HepG2 (cell line): ENCODE measurements around the gene ZNF106. TPM values are rescaled to one million over a fixed set of nuclear protein-coding genes. Genes with fewer than 3 reads are reported as not detected.

ENCODE experiments used
- ATAC-seq: fragments of 200-7000 bp; cut with Tn5 transposase; 3 replicates; pipeline ENCODE4 v1.9.1; 2020; ENCODE audit warnings: mild to moderate bottlenecking, moderate library complexity
- BruUV-seq: library from RNA; stranded (reverse); fragments of 400-500 nt; replicated peaks from 2 replicates; lab custom pipeline; 2021; lab: Mats Ljungman, UMichigan
- CTCF ChIA-PET: fragments of 300-600 bp; formaldehyde crosslinking; extraction: SDS; loops from one replicate; lab custom pipeline; 2021; ENCODE audit warnings: low total read pairs, inconsistent platforms, low intra/inter-chr PET ratio; lab: Yijun Ruan, JAX
- POLR2A ChIA-PET: fragments of 350-600 bp; sonication (Branson Sonifier 250); formaldehyde crosslinking; loops from one replicate; lab custom pipeline; 2020; ENCODE audit warnings: antibody characterized with exemption, inconsistent platforms; lab: Yijun Ruan, JAX
- DNase-seq: peaks from one replicate; pipeline ENCODE4 v3.0.0-alpha.2; 2015; ENCODE audit warnings: low spot score
- FAIRE-seq: peaks from 3 replicates; lab custom pipeline; 2011; peaks lifted over from hg19 to GRCh38; lab: Jason Lieb, UNC
- H2AFZ ChIP-seq: one replicate; pipeline ENCODE4 v1.6.1; 2011; ENCODE audit warnings: low read length, inconsistent platforms
- H3K27ac ChIP-seq: fragments of 300-600 bp; 3 replicates; pipeline ENCODE4 v1.8.0; 2011; ENCODE audit warnings: mixed run types, mild to moderate bottlenecking, mixed read lengths, low read length, inconsistent platforms; ENCODE audit not compliant: insufficient read depth; ENCODE audit errors: extremely low read length
- H3K27me3 ChIP-seq, 2 experiments: fragments of 200-600 bp in 1 of 2; 2 replicates in 1 of 2; 3 replicates in 1 of 2; pipeline versions ENCODE4 v1.6.0 to v1.8.0; 2011; ENCODE audit warnings: low read length in 2 of 2, mild to moderate bottlenecking in 2 of 2, moderate library complexity in 2 of 2, inconsistent platforms in 1 of 2; ENCODE audit not compliant: insufficient read depth in 2 of 2, control insufficient read depth in 1 of 2
- H3K36me3 ChIP-seq, 2 experiments: fragments of 200-600 bp in 1 of 2; replicated peaks in 1 of 2; 2 replicates in 1 of 2; 3 replicates in 1 of 2; pipeline versions ENCODE4 v1.5.1 to v1.8.0; 2011; ENCODE audit warnings: low read length in 2 of 2, inconsistent platforms in 1 of 2; ENCODE audit not compliant: insufficient read depth in 2 of 2, control insufficient read depth in 1 of 2
- H3K4me1 ChIP-seq: 2 replicates; pipeline ENCODE4 v1.5.1; 2012; ENCODE audit warnings: low read length, inconsistent platforms; ENCODE audit not compliant: insufficient read depth
- H3K4me2 ChIP-seq: 2 replicates; pipeline ENCODE4 v1.6.0; 2011; ENCODE audit warnings: low read depth, low read length, inconsistent platforms
- H3K4me3 ChIP-seq, 3 experiments: fragments of 200-600 bp in 1 of 3; sonication (generic), shearing (Covaris generic) in 1 of 3; replicated peaks in 1 of 3; 2 replicates each; pipeline ENCODE4 v1.5.1; 2011 to 2016; ENCODE audit warnings: low read length in 3 of 3, inconsistent platforms in 2 of 3, low read depth in 2 of 3, mild to moderate bottlenecking in 2 of 3, control low read depth in 1 of 3, mixed read lengths in 1 of 3; ENCODE audit not compliant: insufficient read depth in 1 of 3
- H3K79me2 ChIP-seq: one replicate; pipeline ENCODE4 v1.6.1; 2011; ENCODE audit warnings: low read length, inconsistent platforms; ENCODE audit not compliant: insufficient read depth
- H3K9ac ChIP-seq: 2 replicates; pipeline ENCODE4 v1.6.0; 2011; ENCODE audit warnings: mild to moderate bottlenecking, low read depth, low read length, inconsistent platforms; ENCODE audit not compliant: insufficient read depth
- H3K9me3 ChIP-seq: 2 replicates; pipeline ENCODE4 v1.5.1; 2012; ENCODE audit warnings: mild to moderate bottlenecking, low read length
- H4K20me1 ChIP-seq: 2 replicates; pipeline ENCODE4 v1.6.0; 2011; ENCODE audit warnings: inconsistent platforms, mild to moderate bottlenecking, low read length, moderate library complexity; ENCODE audit not compliant: insufficient read depth
- KLF9 ChIP-seq: IDR thresholded peaks from 2 replicates; pipeline ENCODE4 v1.6.1; 2016; ENCODE audit warnings: low read depth
- SMC3 ChIP-seq: IDR thresholded peaks from 2 replicates; pipeline ENCODE4 v1.6.1; 2011; ENCODE audit warnings: low read length, improper control_type of control experiment
- ZNF235 ChIP-seq: sonication (generic); formaldehyde crosslinking; IDR thresholded peaks from 2 replicates; pipeline ENCODE4 v1.8.1; 2023; ENCODE audit warnings: mild to moderate bottlenecking, missing genetic modification reagents, borderline replicate concordance
- ZNF34 ChIP-seq: sonication (generic); formaldehyde crosslinking; IDR thresholded peaks from 2 replicates; pipeline ENCODE4 v1.4.0; 2020; ENCODE audit warnings: mild to moderate bottlenecking, missing genetic modification reagents, borderline replicate concordance
- ZNF672 ChIP-seq: sonication (generic); formaldehyde crosslinking; IDR thresholded peaks from 2 replicates; pipeline ENCODE4 v1.8.1; 2022; ENCODE audit warnings: missing genetic modification reagents
- WGBS: methylation state at CpG from one replicate; pipeline ENCODE4 v1.1.6; 2017; ENCODE audit warnings: low lambda C conversion rate; 5-methylcytosine and 5-hydroxymethylcytosine counted together
- in situ Hi-C: cut with HindIII; loops from 2 replicates; pipeline ENCODE4 v1.10.0; 2017; ENCODE audit warnings: low pct_unique_long_range_greater_than_20kb; ENCODE audit not compliant: extremely low pct_ligation_motif_present
- intact Hi-C: fragments of 100-400 bp; cut with micrococcal nuclease; formaldehyde crosslinking; loops from one replicate; pipeline ENCODE4 v1.10.0; 2022; ENCODE audit not compliant: unreplicated experiment
- polyA plus RNA-seq, 8 experiments: library from polyadenylated mRNA; depleted of rRNA in 3 of 8; stranded (reverse) in 7 of 8; unstranded in 1 of 8; fragments of >200 nt; fragmentation: Illumina TruSeq in 4 of 8; extraction: Trizol in 4 of 8; gene quantifications; 2 replicates each; pipeline versions ENCODE4 v1.2.1 to v1.2.3, GENCODE V29; 2011 to 2016; ENCODE audit warnings: low read depth in 4 of 8, missing spikeins in 1 of 8, mixed read lengths in 1 of 8; ENCODE audit not compliant: insufficient read depth in 1 of 8
- total RNA-seq, 5 experiments: library from RNA; depleted of rRNA; stranded (reverse); fragments of >200 nt; fragmentation: Illumina TruSeq; extraction: Trizol; gene quantifications; 2 replicates each; pipeline ENCODE4 v1.2.3, GENCODE V29; 2016; ENCODE audit warnings: low read depth in 1 of 5
- TF ChIP-seq, protein P1 (sequence below): sonication (generic); formaldehyde crosslinking; IDR thresholded peaks from 2 replicates; pipeline ENCODE4 v1.4.0; 2020; ENCODE audit warnings: low read depth, mild to moderate bottlenecking, missing genetic modification reagents
- TF ChIP-seq, protein P2 (sequence below): conservative IDR thresholded peaks from 2 replicates; pipeline ENCODE4 v1.6.1; 2018; ENCODE audit warnings: missing genetic modification reagents
- TF ChIP-seq, protein P3 (sequence below): sonication (generic); formaldehyde crosslinking; IDR thresholded peaks from 2 replicates; pipeline ENCODE4 v1.5.0; 2020; ENCODE audit warnings: missing genetic modification reagents
- TF ChIP-seq, protein P4 (sequence below): sonication (generic); formaldehyde crosslinking; IDR thresholded peaks from 2 replicates; pipeline ENCODE4 v1.4.0; 2020; ENCODE audit warnings: mild to moderate bottlenecking, missing genetic modification reagents
- TF ChIP-seq, protein P5 (sequence below): sonication (generic); formaldehyde crosslinking; IDR thresholded peaks from 2 replicates; pipeline ENCODE4 v1.5.1; 2020; ENCODE audit warnings: mild to moderate bottlenecking, missing genetic modification reagents, borderline replicate concordance

The ZNF106 gene
- total and polyA plus RNA-seq, 2 of the 13 experiments (the other 11 are each of a cell fraction or from before 2014, with no cell fraction given), result 12.5 to 35.1 TPM

DNA sequence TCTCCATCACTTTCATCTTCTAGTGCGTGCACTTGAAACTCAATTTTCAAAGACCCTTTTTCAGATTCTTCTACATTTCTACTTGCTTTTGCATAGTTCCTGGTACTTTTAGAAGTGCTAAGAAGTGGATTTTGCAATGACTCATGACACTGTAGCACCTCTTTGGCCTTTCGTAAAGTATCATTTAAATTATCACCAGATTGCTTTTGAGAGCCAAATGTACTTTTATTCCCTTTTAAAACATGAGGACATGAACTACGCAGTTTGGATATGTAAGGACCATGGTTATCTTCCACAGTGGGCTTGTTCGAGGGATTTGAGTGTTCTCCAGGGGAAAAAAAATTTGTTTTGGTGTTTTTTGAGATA lies 40.5 kb downstream of the ZNF106 start:
- BruUV-seq, result TSS peak; percentile 55
- TF ChIP-seq ZNF34 (CRISPR knock-in tag) (no peak), SMC3 (no peak), ZNF672 (CRISPR knock-in tag) (no peak), ZNF235 (no peak), KLF9 (CRISPR knock-in tag) (no peak)
- TF ChIP-seq, protein P1, sequence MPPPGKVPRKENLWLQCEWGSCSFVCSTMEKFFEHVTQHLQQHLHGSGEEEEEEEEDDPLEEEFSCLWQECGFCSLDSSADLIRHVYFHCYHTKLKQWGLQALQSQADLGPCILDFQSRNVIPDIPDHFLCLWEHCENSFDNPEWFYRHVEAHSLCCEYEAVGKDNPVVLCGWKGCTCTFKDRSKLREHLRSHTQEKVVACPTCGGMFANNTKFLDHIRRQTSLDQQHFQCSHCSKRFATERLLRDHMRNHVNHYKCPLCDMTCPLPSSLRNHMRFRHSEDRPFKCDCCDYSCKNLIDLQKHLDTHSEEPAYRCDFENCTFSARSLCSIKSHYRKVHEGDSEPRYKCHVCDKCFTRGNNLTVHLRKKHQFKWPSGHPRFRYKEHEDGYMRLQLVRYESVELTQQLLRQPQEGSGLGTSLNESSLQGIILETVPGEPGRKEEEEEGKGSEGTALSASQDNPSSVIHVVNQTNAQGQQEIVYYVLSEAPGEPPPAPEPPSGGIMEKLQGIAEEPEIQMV (CRISPR knock-in tag), result no peak
- TF ChIP-seq, protein P2, sequence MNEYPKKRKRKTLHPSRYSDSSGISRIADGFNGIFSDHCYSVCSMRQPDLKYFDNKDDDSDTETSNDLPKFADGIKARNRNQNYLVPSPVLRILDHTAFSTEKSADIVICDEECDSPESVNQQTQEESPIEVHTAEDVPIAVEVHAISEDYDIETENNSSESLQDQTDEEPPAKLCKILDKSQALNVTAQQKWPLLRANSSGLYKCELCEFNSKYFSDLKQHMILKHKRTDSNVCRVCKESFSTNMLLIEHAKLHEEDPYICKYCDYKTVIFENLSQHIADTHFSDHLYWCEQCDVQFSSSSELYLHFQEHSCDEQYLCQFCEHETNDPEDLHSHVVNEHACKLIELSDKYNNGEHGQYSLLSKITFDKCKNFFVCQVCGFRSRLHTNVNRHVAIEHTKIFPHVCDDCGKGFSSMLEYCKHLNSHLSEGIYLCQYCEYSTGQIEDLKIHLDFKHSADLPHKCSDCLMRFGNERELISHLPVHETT (CRISPR knock-in tag), result no peak
- TF ChIP-seq, protein P3, sequence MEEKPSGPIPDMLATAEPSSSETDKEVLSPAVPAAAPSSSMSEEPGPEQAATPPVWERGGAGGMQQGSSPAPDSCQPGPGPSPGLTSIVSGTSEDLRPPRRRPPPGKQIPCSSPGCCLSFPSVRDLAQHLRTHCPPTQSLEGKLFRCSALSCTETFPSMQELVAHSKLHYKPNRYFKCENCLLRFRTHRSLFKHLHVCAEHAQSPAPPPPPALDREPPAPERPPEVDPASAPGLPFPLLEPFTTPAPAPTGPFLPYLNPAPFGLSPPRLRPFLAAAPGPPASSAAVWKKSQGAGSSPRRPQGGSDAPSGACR (CRISPR knock-in tag), result no peak
- TF ChIP-seq, protein P4, sequence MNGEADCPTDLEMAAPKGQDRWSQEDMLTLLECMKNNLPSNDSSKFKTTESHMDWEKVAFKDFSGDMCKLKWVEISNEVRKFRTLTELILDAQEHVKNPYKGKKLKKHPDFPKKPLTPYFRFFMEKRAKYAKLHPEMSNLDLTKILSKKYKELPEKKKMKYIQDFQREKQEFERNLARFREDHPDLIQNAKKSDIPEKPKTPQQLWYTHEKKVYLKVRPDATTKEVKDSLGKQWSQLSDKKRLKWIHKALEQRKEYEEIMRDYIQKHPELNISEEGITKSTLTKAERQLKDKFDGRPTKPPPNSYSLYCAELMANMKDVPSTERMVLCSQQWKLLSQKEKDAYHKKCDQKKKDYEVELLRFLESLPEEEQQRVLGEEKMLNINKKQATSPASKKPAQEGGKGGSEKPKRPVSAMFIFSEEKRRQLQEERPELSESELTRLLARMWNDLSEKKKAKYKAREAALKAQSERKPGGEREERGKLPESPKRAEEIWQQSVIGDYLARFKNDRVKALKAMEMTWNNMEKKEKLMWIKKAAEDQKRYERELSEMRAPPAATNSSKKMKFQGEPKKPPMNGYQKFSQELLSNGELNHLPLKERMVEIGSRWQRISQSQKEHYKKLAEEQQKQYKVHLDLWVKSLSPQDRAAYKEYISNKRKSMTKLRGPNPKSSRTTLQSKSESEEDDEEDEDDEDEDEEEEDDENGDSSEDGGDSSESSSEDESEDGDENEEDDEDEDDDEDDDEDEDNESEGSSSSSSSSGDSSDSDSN (CRISPR knock-in tag), result no peak
- TF ChIP-seq, protein P5, sequence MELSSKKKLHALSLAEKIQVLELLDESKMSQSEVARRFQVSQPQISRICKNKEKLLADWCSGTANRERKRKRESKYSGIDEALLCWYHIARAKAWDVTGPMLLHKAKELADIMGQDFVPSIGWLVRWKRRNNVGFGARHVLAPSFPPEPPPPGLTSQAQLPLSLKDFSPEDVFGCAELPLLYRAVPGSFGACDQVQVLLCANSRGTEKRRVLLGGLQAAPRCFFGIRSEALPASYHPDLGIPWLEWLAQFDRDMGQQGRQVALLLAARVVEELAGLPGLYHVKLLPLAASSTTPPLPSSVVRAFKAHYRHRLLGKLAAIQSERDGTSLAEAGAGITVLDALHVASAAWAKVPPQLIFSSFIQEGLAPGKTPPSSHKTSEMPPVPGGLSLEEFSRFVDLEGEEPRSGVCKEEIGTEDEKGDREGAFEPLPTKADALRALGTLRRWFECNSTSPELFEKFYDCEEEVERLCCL (CRISPR knock-in tag), result no peak
- in situ Hi-C loops, result no loop called here
- ChIA-PET CTCF (no interaction called here), POLR2A (no interaction called here)
- DNase-seq (no peak), FAIRE-seq (no peak), ATAC-seq (no peak)
- Histone ChIP-seq H3K4me1 (no peaks in the 10 kb centered on the region), H3K27ac (no peak overlapping the region), H4K20me1 (no peaks in the 10 kb centered on the region), H3K79me2 (no peaks in the 10 kb centered on the region), H2AFZ (no peak overlapping the region), H3K9me3 (no peaks in the 10 kb centered on the region), H3K36me3 (peaks cover 12 to 50% of the 10 kb centered on the region in 2 experiments), H3K4me3 (no peak overlapping the region), H3K9ac (no peak overlapping the region), H3K27me3 (no peaks in the 10 kb centered on the region), H3K4me2 (no peak overlapping the region)
- 98% methylated on average over 4 of the region's 4 CpGs for WGBS
- intact Hi-C loops, result no loop called here
